Mucosa of stomach (tissue), 1 donor: ENCODE measurements around the gene TMPRSS5.
"Not testable (repeated sequence)": the region's sequence is repeated elsewhere in the genome, so short reads cannot be mapped to it uniquely, and the experiment has no call there.

Source experiments
- H3K27me3 ChIP-seq: one replicate; pipeline ENCODE4 v1.7.0; 2013; ENCODE audit warnings: mild to moderate bottlenecking, low read length; ENCODE audit not compliant: control insufficient read depth, insufficient read depth
- H3K36me3 ChIP-seq: one replicate; pipeline ENCODE4 v1.7.0; 2013; ENCODE audit warnings: low read length; ENCODE audit not compliant: control insufficient read depth, insufficient read depth
- H3K4me1 ChIP-seq: one replicate; pipeline ENCODE4 v1.7.0; 2013; ENCODE audit warnings: mild to moderate bottlenecking, low read length; ENCODE audit not compliant: control insufficient read depth, insufficient read depth
- H3K4me3 ChIP-seq: one replicate; pipeline ENCODE4 v1.7.0; 2013; ENCODE audit warnings: low read length
- H3K9ac ChIP-seq: one replicate; pipeline ENCODE4 v1.7.0; 2013; ENCODE audit warnings: mild to moderate bottlenecking, low read length, moderate library complexity
- H3K9me3 ChIP-seq: one replicate; pipeline ENCODE4 v1.7.0; 2013; ENCODE audit warnings: mild to moderate bottlenecking, low read length, moderate library complexity; ENCODE audit not compliant: control insufficient read depth
- donor health status: Pancreatic carcinoma.

The TMPRSS5 gene

GRCh38 chr11:113675003-113675561 is 31.0 kb downstream of the TMPRSS5 start:
- H3K36me3 ChIP-seq, result no peaks in the 10 kb centered on the region
- H3K4me3 ChIP-seq, result no peak overlapping the region
- H3K27me3 ChIP-seq, result no peaks in the 10 kb centered on the region
- H3K9me3 ChIP-seq, result no peaks in the 10 kb centered on the region
- H3K4me1 ChIP-seq, result no peaks in the 10 kb centered on the region
- H3K9ac ChIP-seq, result no peak overlapping the region

GRCh38 chr11:113674397-113674685 is 31.8 kb downstream of the TMPRSS5 start:
- no peaks in the 10 kb centered on the region for H3K36me3 ChIP-seq
- no peaks in the 10 kb centered on the region for H3K9me3 ChIP-seq
- no peak overlapping the region for H3K9ac ChIP-seq
- H3K4me1 ChIP-seq, result no peaks in the 10 kb centered on the region
- no peaks in the 10 kb centered on the region for H3K27me3 ChIP-seq
- no peak overlapping the region for H3K4me3 ChIP-seq

GRCh38 chr11:113673550-113674396 is 32.3 kb downstream of the TMPRSS5 start:
- Histone ChIP-seq H3K9me3 (no peaks in the 10 kb centered on the region), H3K4me3 (no peak overlapping the region), H3K27me3 (no peaks in the 10 kb centered on the region), H3K4me1 (no peaks in the 10 kb centered on the region), H3K36me3 (no peaks in the 10 kb centered on the region), H3K9ac (no peak overlapping the region)

- H3K9ac ChIP-seq, H3K36me3 ChIP-seq, H3K4me1 ChIP-seq, H3K9me3 ChIP-seq, H3K4me3 ChIP-seq, H3K27me3 ChIP-seq: not testable (repeated sequence)
These were observed 34.2 kb downstream of the TMPRSS5 start for GRCh38 chr11:113671914-113672313.

GRCh38 chr11:113670831-113671215 is 35.3 kb downstream of the TMPRSS5 start:
- H3K4me3 ChIP-seq, result no peak overlapping the region
- no peak overlapping the region for H3K9ac ChIP-seq
- no peaks in the 10 kb centered on the region for H3K27me3 ChIP-seq
- H3K9me3 ChIP-seq, result no peaks in the 10 kb centered on the region
- H3K36me3 ChIP-seq, result no peaks in the 10 kb centered on the region
- H3K4me1 ChIP-seq, result no peaks in the 10 kb centered on the region

GRCh38 chr11:113670149-113670830 is 35.8 kb downstream of the TMPRSS5 start:
- no peak overlapping the region for H3K4me3 ChIP-seq
- no peak overlapping the region for H3K9ac ChIP-seq
- H3K36me3 ChIP-seq, result no peaks in the 10 kb centered on the region
- no peaks in the 10 kb centered on the region for H3K4me1 ChIP-seq
- no peaks in the 10 kb centered on the region for H3K9me3 ChIP-seq
- H3K27me3 ChIP-seq, result no peaks in the 10 kb centered on the region

- Histone ChIP-seq H3K9ac (no peak overlapping the region), H3K9me3 (no peaks in the 10 kb centered on the region), H3K36me3 (no peaks in the 10 kb centered on the region), H3K27me3 (no peaks in the 10 kb centered on the region), H3K4me1 (peaks cover 6% of the 10 kb centered on the region), H3K4me3 (no peak overlapping the region)
These were observed 37.9 kb downstream of the TMPRSS5 start for GRCh38 chr11:113668255-113668654.

GRCh38 chr11:113667801-113668200 is 38.3 kb downstream of the TMPRSS5 start:
- Histone ChIP-seq H3K9ac (no peak overlapping the region), H3K27me3 (no peaks in the 10 kb centered on the region), H3K36me3 (no peaks in the 10 kb centered on the region), H3K9me3 (no peaks in the 10 kb centered on the region), H3K4me3 (no peak overlapping the region), H3K4me1 (peaks cover 6% of the 10 kb centered on the region)

GRCh38 chr11:113666584-113666983 is 39.5 kb downstream of the TMPRSS5 start:
- H3K27me3 ChIP-seq, result no peaks in the 10 kb centered on the region

GRCh38 chr11:113664981-113665710 is 41.0 kb downstream of the TMPRSS5 start:
- no peaks in the 10 kb centered on the region for H3K9me3 ChIP-seq
- no peaks in the 10 kb centered on the region for H3K27me3 ChIP-seq
- H3K9ac ChIP-seq, result no peak overlapping the region
- peaks cover 6% of the 10 kb centered on the region for H3K4me1 ChIP-seq
- no peaks in the 10 kb centered on the region for H3K36me3 ChIP-seq
- H3K4me3 ChIP-seq, result no peak overlapping the region

More at GRCh38 chr11:113666584-113666983, 39.5 kb downstream of the TMPRSS5 start:
- H3K4me1 ChIP-seq, result peaks cover 6% of the 10 kb centered on the region
- no peak overlapping the region for H3K4me3 ChIP-seq
- no peak overlapping the region for H3K9ac ChIP-seq
- no peaks in the 10 kb centered on the region for H3K9me3 ChIP-seq
- H3K36me3 ChIP-seq, result no peaks in the 10 kb centered on the region

GRCh38 chr11:113664069-113664980 is 41.8 kb downstream of the TMPRSS5 start:
- Histone ChIP-seq H3K27me3 (no peaks in the 10 kb centered on the region), H3K9me3 (no peaks in the 10 kb centered on the region), H3K36me3 (no peaks in the 10 kb centered on the region), H3K4me1 (peaks cover 6% of the 10 kb centered on the region), H3K9ac (no peak overlapping the region), H3K4me3 (no peak overlapping the region)
